Raji (cell line): ENCODE results near the gene GHRH.

ENCODE experiments used
- POLR2A ChIP-seq: IDR thresholded peaks from 2 replicates; pipeline ENCODE4 v1.6.1; 2011; ENCODE audit warnings: low read depth, low read length, control low read depth; ENCODE audit not compliant: insufficient read depth

Gene GHRH

GRCh38 chr20:37276494-37277252, 15.1 kb upstream of the GHRH start:
- TF ChIP-seq POLR2A = no peak

- no peak for TF ChIP-seq POLR2A
These were observed 13.4 kb upstream of the GHRH start for GRCh38 chr20:37274851-37275524.

- TF ChIP-seq POLR2A = no peak
These were observed 12.4 kb upstream of the GHRH start for GRCh38 chr20:37273988-37274387.

- no peak for TF ChIP-seq POLR2A
These were observed 9.8 kb upstream of the GHRH start for GRCh38 chr20:37271421-37271768.

GRCh38 chr20:37270576-37271420, 9.2 kb upstream of the GHRH start:
- no peak for TF ChIP-seq POLR2A

- TF ChIP-seq POLR2A = no peak
These were observed 6.2 kb upstream of the GHRH start for GRCh38 chr20:37267667-37268313.

DNA sequence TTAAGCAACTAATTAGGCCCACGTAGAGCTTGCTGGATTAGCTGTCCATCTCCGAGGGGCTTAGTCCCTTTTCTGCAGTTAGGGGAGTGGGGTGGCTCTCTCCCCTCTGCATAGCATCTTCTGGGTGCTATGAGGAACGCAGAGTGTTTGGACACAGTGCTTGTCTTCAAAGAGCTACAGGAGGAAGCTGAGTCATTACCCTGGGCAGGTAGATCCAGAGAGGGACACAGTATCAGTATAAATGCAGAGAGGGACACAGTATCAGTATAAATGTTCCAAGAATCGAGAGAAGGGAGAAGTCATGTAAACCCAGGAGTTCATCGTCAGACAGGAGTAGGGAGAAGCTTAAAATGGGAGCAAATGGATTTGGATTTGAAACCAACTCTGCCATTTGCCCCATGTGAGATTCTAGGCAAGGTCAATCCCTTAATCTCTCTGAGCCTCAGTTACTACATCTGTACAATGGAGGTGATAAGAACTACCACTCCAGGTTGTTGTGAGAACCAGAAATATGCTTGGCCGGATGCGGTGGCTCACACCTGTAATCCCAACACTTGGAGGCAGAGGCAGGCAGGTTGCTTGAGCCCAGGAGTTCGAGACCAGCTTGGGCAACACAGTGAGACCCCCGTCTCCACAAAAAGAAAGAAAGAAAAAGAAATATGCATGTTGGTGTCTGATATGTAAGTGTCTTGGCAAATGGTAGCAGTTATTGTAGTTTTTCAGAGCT, 5.5 kb upstream of the GHRH start:
- no peak for TF ChIP-seq POLR2A

GRCh38 chr20:37265152-37265551, 3.5 kb upstream of the GHRH start:
- TF ChIP-seq POLR2A = no peak

DNA sequence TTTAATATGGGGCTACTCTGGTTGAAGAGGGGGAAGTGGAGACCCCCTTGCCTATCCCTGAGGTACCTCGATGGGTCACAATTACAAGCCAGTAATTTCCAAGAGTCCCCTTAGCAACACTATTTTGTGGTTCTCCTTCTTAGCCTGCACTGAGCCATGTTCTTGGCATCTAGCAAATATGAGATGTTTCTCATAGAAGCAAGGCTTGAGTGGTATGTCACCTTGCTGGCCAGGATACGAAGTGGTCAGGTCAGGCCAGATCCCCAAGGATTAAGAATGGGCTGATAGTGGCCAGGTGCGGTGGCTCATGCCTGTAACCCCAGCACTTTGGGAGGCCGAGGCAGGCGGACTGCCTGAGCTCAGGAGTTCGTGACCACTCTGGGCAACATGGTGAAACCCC, 2.1 kb upstream of the GHRH start:
- TF ChIP-seq POLR2A = no peak

DNA sequence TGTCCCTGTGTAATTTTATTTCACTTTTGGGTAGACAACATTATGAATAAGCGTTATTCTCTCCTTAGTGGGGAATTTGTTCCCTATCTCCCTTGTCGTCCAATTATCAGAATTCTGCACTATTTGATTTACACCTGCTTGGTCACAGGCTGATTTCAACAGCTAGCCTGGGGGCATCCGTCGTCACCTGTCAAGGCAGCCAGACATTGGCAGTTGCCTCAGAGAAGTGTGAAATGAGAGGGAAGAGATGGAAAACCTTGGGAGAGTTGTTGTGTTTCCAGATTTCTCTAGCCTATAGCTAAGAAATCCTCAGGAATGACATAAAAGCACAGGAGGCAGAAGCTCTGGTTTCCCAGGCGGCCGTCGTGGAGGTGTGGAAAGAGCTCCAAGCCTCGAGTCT, 891 bp upstream of the GHRH start:
- TF ChIP-seq POLR2A = no peak

- TF ChIP-seq POLR2A = no peak
These were observed 691 bp downstream of the GHRH start for GRCh38 chr20:37260923-37261322.

- TF ChIP-seq POLR2A = no peak
These were observed 1.7 kb downstream of the GHRH start for GRCh38 chr20:37259865-37260264.

- no peak for TF ChIP-seq POLR2A
These were observed 2.6 kb downstream of the GHRH start for GRCh38 chr20:37259031-37259430.

DNA sequence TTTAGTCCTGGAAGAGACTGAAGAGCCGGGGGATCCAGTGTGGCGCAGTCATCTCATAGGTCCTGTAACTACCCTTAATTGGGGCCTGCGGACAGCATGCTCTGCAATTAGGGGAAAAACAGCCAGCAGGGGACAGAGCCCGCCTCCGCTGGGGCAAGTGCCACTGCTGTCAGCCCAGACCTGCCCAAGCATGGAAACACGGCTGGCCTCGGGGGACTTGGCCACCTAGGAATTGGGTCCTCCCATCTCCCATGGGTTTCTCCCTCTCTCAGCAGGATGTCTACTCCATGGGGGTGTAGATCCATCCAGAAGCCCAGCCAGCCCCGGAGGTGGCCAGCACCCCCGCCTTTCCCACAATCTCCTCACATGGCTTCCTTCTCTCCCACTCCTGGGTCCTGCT, 3.6 kb downstream of the GHRH start:
- no peak for TF ChIP-seq POLR2A

DNA sequence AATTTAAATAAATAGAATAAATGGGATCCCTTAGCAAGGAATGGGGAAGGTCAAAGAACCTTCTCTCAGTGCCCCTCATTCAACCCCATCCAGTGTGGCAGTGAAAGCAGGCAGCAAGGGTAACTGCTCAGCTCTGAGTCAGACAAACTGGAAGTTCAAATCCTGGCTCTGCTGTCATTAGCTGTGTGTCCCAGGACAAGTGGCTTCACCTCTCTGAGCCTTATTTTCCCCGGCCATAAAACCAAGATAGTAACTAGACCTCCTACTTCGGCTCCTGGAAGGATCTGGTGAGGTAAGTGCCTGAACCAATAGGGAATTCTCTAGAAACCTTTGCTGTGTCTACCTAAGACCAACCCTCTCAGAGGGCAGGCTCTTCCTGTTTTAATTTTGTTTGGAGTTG, 4.1 kb downstream of the GHRH start:
- TF ChIP-seq POLR2A = no peak
